CD14-positive monocyte (primary cell): Measurements from ENCODE around the gene CATSPERZ. TPM values are rescaled to one million over a fixed set of nuclear protein-coding genes. Genes with fewer than 3 reads are reported as not detected.

Experiments used
- DNase-seq, 3 donors: peaks; one replicate each; pipeline ENCODE4 v3.0.0-alpha.2; 2011 to 2022
- H2AFZ ChIP-seq: 2 replicates; pipeline ENCODE4 v1.6.0; 2012; ENCODE audit warnings: mild to moderate bottlenecking, low read depth, low read length, inconsistent platforms; ENCODE audit not compliant: insufficient read depth, poor library complexity, severe bottlenecking
- H3K27ac ChIP-seq, 2 donors: 1 replicate in 1 of 2; 2 replicates in 1 of 2; pipeline ENCODE4 v1.5.1; 2012 to 2013; ENCODE audit warnings: low read length in 2 of 2, control low read depth in 1 of 2, inconsistent platforms in 1 of 2, low read depth in 1 of 2, mild to moderate bottlenecking in 1 of 2
- H3K27me3 ChIP-seq, 2 donors: one replicate each; pipeline versions ENCODE4 v1.6.0 to v1.6.1; 2011 to 2013; ENCODE audit warnings: low read length in 2 of 2; ENCODE audit not compliant: control insufficient read depth in 2 of 2, insufficient read depth in 2 of 2
- H3K36me3 ChIP-seq, 2 donors: replicated peaks in 1 of 2; 1 replicate in 1 of 2; 2 replicates in 1 of 2; pipeline versions ENCODE4 v1.5.1 to v1.6.1; 2012 to 2013; ENCODE audit warnings: low read length in 2 of 2, control low read depth in 1 of 2, inconsistent platforms in 1 of 2, mild to moderate bottlenecking in 1 of 2; ENCODE audit not compliant: insufficient read depth in 2 of 2, control insufficient read depth in 1 of 2
- H3K4me1 ChIP-seq, 2 donors: 1 replicate in 1 of 2; 2 replicates in 1 of 2; pipeline versions ENCODE4 v1.5.1 to v1.6.1; 2012 to 2013; ENCODE audit warnings: low read length in 2 of 2, control low read depth in 1 of 2, inconsistent platforms in 1 of 2, mild to moderate bottlenecking in 1 of 2, moderate library complexity in 1 of 2; ENCODE audit not compliant: insufficient read depth in 2 of 2, control insufficient read depth in 1 of 2
- H3K4me2 ChIP-seq: replicated peaks from 2 replicates; pipeline ENCODE3; 2012; ENCODE audit warnings: low read length, moderate library complexity, mild to moderate bottlenecking; ENCODE audit not compliant: poor library complexity, severe bottlenecking; ENCODE audit errors: extremely low read depth
- H3K4me3 ChIP-seq, 3 experiments: fragments of 200-600 bp in 1 of 3; sonication (generic) in 1 of 3; replicated peaks in 1 of 3; 1 replicate in 2 of 3; 2 replicates in 1 of 3; pipeline ENCODE4 v1.5.1; 2011 to 2013; ENCODE audit warnings: low read length in 3 of 3, mild to moderate bottlenecking in 3 of 3, control low read depth in 2 of 3, low read depth in 2 of 3, inconsistent platforms in 1 of 3, moderate library complexity in 1 of 3
- H3K79me2 ChIP-seq: 2 replicates; pipeline ENCODE4 v1.6.0; 2012; ENCODE audit warnings: mild to moderate bottlenecking, control low read depth, inconsistent platforms, low read length, moderate library complexity; ENCODE audit not compliant: insufficient read depth
- H3K9ac ChIP-seq: 2 replicates; pipeline ENCODE4 v1.6.0; 2017; ENCODE audit warnings: low read length, mild to moderate bottlenecking; ENCODE audit not compliant: insufficient read depth, poor library complexity, severe bottlenecking
- H3K9me3 ChIP-seq, 2 donors: replicated peaks in 1 of 2; 1 replicate in 1 of 2; 2 replicates in 1 of 2; pipeline versions ENCODE4 v1.5.1 to v1.6.1; 2012 to 2013; ENCODE audit warnings: low read length in 2 of 2, control low read depth in 1 of 2; ENCODE audit not compliant: control insufficient read depth in 1 of 2, insufficient read depth in 1 of 2
- H4K20me1 ChIP-seq: 2 replicates; pipeline ENCODE4 v1.6.0; 2012; ENCODE audit warnings: mild to moderate bottlenecking, low read length, control low read depth, moderate library complexity; ENCODE audit not compliant: insufficient read depth
- H3K27ac Mint-ChIP-seq, 7 donors: one replicate each; pipeline ENCODE4 v1.8.0; 2020; ENCODE audit warnings: mild to moderate bottlenecking in 7 of 7, mixed read lengths in 7 of 7, moderate library complexity in 6 of 7, inconsistent platforms in 2 of 7
- H3K27me3 Mint-ChIP-seq, 3 donors: one replicate each; pipeline ENCODE4 v1.8.0; 2021 to 2022; ENCODE audit warnings: low read depth in 3 of 3, mild to moderate bottlenecking in 3 of 3, mixed read lengths in 3 of 3, moderate library complexity in 3 of 3, inconsistent platforms in 1 of 3
- H3K36me3 Mint-ChIP-seq, 2 donors: one replicate each; pipeline ENCODE4 v1.8.0; 2020; ENCODE audit warnings: mixed read lengths in 2 of 2, inconsistent platforms in 1 of 2, mild to moderate bottlenecking in 1 of 2
- H3K4me1 Mint-ChIP-seq: one replicate; pipeline ENCODE4 v1.8.0; 2020; ENCODE audit warnings: mild to moderate bottlenecking, mixed read lengths
- H3K4me3 Mint-ChIP-seq, 2 donors: one replicate each; pipeline ENCODE4 v1.8.0; 2020; ENCODE audit warnings: mild to moderate bottlenecking in 2 of 2, mixed read lengths in 2 of 2, moderate library complexity in 1 of 2
- H3K9me3 Mint-ChIP-seq, 7 donors: one replicate each; pipeline ENCODE4 v1.8.0; 2020 to 2022; ENCODE audit warnings: mixed read lengths in 7 of 7, mild to moderate bottlenecking in 6 of 7, moderate library complexity in 6 of 7, inconsistent platforms in 2 of 7
- WGBS: methylation state at CpG from one replicate; pipeline ENCODE4 v1.1.5; 2013; ENCODE audit warnings: missing lambda C conversion rate; ENCODE audit not compliant: insufficient coverage; 5-methylcytosine and 5-hydroxymethylcytosine counted together
- intact Hi-C, 2 donors: fragments of 100-400 bp; cut with micrococcal nuclease; formaldehyde crosslinking; loops; one replicate each; pipeline versions ENCODE4 v1.15.0 to v1.15.1; 2023
- polyA plus RNA-seq, 3 donors: library from polyadenylated mRNA; depleted of rRNA in 1 of 3; unstranded in 2 of 3; stranded (reverse) in 1 of 3; fragments of 300-500 nt in 2 of 3; fragments of >200 nt in 1 of 3; fragmentation: Illumina TruSeq in 2 of 3; gene quantifications; 1 replicate in 2 of 3; 2 replicates in 1 of 3; pipeline ENCODE4 v1.2.3, GENCODE V29; 2012 to 2021
- TF ChIP-seq, protein P1 (sequence below): fragments of 200-600 bp; IDR thresholded peaks from one replicate; pipeline ENCODE4 v1.8.0; 2022; ENCODE audit warnings: antibody characterized with exemption, mild to moderate bottlenecking

CATSPERZ gene
- polyA plus RNA-seq, 3 donors = not detected

- WGBS = 0% methylated on average over 2 of the region's 13 CpGs
- Histone ChIP-seq H3K4me2 (no peak overlapping the region), H3K79me2 (peaks cover 4% of the 10 kb centered on the region), H3K27me3 (no peaks in the 10 kb centered on the region), H3K27ac (peak overlapping the region; percentile 52 to 55), H2AFZ (no peak overlapping the region), H3K36me3 (no peaks in the 10 kb centered on the region), H3K4me3 (peak overlapping the region in 1 of 3 experiments; percentile 16), H4K20me1 (no peaks in the 10 kb centered on the region), H3K4me1 (peaks cover 44 to 53% of the 10 kb centered on the region in 2 donors), H3K9ac (no peak overlapping the region), H3K9me3 (no peaks in the 10 kb centered on the region)
- Mint-ChIP-seq H3K36me3 (peaks cover 11 to 16% of the 10 kb centered on the region in 2 donors), H3K27ac (peak overlapping the region; percentile 87 to 96 (median 94)), H3K4me1 (peaks cover 53% of the 10 kb centered on the region), H3K27me3 (no peaks in the 10 kb centered on the region), H3K9me3 (no peaks in the 10 kb centered on the region), H3K4me3 (peak overlapping the region in 1 of 2 donors; percentile 65)
- TF ChIP-seq, protein P1, sequence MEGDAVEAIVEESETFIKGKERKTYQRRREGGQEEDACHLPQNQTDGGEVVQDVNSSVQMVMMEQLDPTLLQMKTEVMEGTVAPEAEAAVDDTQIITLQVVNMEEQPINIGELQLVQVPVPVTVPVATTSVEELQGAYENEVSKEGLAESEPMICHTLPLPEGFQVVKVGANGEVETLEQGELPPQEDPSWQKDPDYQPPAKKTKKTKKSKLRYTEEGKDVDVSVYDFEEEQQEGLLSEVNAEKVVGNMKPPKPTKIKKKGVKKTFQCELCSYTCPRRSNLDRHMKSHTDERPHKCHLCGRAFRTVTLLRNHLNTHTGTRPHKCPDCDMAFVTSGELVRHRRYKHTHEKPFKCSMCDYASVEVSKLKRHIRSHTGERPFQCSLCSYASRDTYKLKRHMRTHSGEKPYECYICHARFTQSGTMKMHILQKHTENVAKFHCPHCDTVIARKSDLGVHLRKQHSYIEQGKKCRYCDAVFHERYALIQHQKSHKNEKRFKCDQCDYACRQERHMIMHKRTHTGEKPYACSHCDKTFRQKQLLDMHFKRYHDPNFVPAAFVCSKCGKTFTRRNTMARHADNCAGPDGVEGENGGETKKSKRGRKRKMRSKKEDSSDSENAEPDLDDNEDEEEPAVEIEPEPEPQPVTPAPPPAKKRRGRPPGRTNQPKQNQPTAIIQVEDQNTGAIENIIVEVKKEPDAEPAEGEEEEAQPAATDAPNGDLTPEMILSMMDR = no peak
- DNase-seq = peak; percentile 91 to 98 (median 94)
- intact Hi-C loops = no loop called here
These were observed 34.9 kb downstream of the CATSPERZ start for GRCh38 chr11:64334764-64335735.

DNA sequence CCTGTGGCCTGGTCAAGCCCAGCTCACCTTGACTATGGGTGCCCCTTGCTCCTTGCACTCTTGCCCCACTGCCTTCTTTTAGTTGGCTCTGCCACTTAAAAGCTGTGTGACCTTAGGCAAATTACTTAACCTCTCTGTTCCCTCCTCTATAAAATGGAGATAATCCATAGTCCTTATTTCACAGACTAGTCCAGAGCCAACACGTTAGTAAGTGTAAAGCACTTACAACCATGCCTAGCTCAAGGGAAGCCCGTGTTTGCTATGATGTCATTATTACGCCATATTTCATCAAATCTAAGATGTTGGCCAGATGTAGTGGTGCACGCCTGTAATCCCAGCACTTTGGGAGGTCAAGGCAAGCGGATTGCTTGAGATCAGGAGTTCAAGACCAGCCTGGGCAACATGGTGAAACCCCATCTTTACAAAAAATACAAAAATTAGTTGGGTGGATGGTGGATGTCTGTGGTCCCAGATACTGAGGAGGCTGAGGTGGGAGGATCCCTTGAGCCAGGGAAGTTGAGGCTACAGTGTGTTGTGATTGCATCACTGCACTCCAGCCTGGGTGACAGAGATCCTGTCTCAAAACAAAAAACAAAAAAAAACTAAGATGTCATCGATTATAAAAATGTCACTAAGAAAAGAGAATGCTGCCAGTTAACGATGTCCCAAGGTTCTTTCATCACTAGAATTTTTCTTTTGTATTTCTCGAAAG lies 37.5 kb downstream of the CATSPERZ start:
- no peak overlapping the region for H3K4me3 Mint-ChIP-seq
- no peak overlapping the region for H2AFZ ChIP-seq
- peaks cover 22% of the 10 kb centered on the region for H4K20me1 ChIP-seq
- 72% methylated on average over 2 of the region's 8 CpGs for whole genome bisulfite sequencing
- no peaks in the 10 kb centered on the region for H3K9me3 Mint-ChIP-seq
- H3K36me3 ChIP-seq = peaks cover 0 to 2% of the 10 kb centered on the region in 2 donors
- H3K9me3 ChIP-seq = no peaks in the 10 kb centered on the region
- H3K27me3 ChIP-seq = no peaks in the 10 kb centered on the region
- H3K27ac Mint-ChIP-seq = peak overlapping the region in 2 of 7 donors; percentile 30 to 96
- TF ChIP-seq, protein P1 = no peak
- no peak overlapping the region for H3K4me2 ChIP-seq
- peaks cover 26% of the 10 kb centered on the region for H3K79me2 ChIP-seq
- peaks cover 47 to 58% of the 10 kb centered on the region in 2 donors for H3K4me1 ChIP-seq
- no peak overlapping the region for H3K27ac ChIP-seq
- H3K4me1 Mint-ChIP-seq = peaks cover 52% of the 10 kb centered on the region
- H3K27me3 Mint-ChIP-seq = no peaks in the 10 kb centered on the region
- H3K36me3 Mint-ChIP-seq = peaks cover 18 to 25% of the 10 kb centered on the region in 2 donors
- H3K4me3 ChIP-seq = no peak overlapping the region
- intact Hi-C loops = no loop called here
- H3K9ac ChIP-seq = no peak overlapping the region
- no peak for DNase-seq
